Transverse colon (tissue), 3 donors: ENCODE results near the gene ALOXE3.
"Not testable (repeated sequence)": the region's sequence is repeated elsewhere in the genome, so short reads cannot be mapped to it uniquely, and the experiment has no call there.

Experiments
- POLR2A ChIP-seq: fragments of 450-650 bp; IDR thresholded peaks from one replicate; pipeline ENCODE4 v1.6.1; 2016; ENCODE audit warnings: antibody characterized with exemption, mild to moderate bottlenecking, moderate library complexity
- TF ChIP-seq, protein P1 (sequence below), 5 experiments: fragments of 200-600 bp in 3 of 5; fragments of 450-650 bp in 2 of 5; sonication (generic) in 3 of 5; IDR thresholded peaks; 1 replicate in 2 of 5; 2 replicates in 3 of 5; pipeline ENCODE4 v1.5.1; 2016 to 2017; ENCODE audit warnings: antibody characterized with exemption in 5 of 5, inconsistent platforms in 3 of 5, mild to moderate bottlenecking in 2 of 5, moderate library complexity in 1 of 5

DNA sequence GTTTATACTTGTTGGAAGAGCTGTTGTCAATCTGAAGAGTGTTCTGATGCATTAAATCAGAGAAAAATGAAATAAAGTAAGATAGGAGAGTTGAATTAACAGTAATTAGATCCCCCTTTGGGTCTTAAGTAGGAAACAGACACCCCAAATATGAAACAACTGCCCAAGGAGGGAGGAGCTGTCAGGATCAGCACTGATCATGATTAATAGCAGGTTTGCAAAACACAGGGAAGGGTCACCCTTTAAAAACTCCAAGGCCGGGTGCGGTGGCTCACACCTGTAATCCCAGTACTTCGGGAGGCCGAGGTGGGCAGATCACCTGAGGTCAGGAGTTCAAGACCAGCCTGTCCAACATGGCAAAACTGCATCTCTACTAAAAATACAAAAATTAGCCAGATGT lies 11.3 kb downstream of the ALOXE3 start:
- TF ChIP-seq, protein P1, sequence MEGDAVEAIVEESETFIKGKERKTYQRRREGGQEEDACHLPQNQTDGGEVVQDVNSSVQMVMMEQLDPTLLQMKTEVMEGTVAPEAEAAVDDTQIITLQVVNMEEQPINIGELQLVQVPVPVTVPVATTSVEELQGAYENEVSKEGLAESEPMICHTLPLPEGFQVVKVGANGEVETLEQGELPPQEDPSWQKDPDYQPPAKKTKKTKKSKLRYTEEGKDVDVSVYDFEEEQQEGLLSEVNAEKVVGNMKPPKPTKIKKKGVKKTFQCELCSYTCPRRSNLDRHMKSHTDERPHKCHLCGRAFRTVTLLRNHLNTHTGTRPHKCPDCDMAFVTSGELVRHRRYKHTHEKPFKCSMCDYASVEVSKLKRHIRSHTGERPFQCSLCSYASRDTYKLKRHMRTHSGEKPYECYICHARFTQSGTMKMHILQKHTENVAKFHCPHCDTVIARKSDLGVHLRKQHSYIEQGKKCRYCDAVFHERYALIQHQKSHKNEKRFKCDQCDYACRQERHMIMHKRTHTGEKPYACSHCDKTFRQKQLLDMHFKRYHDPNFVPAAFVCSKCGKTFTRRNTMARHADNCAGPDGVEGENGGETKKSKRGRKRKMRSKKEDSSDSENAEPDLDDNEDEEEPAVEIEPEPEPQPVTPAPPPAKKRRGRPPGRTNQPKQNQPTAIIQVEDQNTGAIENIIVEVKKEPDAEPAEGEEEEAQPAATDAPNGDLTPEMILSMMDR (IDR thresholded peaks at IDR 0.05), result not testable (repeated sequence)
- TF ChIP-seq POLR2A, result not testable (repeated sequence)
